ENCODE measurements around the gene RPS19. TPM values are rescaled to one million over a fixed set of nuclear protein-coding genes. Genes with fewer than 3 reads are reported as not detected.

RPS19 gene
- total RNA-seq, 4 donors from 2014 or later: 363 to 861 (median 619) TPM

DNA sequence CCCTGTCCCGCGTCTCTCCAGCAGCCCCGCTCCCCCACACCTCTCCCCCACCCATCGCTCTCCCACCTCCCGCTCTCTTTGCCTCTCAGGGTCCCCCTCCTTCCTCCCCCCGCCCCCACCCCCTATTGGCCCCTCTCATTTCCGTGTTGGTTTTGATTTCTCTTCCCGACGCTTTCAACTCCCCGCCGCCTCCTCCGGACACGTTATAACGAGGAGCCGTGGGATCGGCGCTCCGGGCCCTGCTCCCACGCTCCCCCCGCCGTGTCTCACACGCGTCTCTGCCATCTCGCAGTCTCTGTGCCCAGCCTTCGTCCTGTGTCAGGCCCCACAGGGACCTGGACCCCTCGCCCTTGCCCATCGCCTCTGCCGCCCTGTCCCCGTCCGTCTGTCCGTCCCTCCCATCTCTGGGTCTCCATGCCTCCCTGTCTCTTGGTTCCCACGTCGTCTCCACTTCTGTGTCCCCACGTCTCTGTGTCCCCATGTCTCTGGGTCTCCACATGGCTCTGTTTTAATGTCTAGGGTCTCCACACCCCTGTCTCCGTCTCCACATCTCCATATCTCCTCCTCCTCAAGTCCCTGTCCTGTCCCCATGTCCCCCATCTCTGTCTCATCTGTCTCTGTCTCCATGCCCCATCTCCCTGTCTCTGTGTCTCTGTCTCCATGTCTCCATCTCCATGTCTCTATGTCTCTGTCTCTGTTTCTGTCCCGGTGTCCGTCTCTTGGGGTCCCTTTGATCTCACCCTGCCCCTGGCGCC lies 55.1 kb downstream of the RPS19 start:
- no peak overlapping the region for H3K27ac ChIP-seq
- no peak overlapping the region for H3K4me3 ChIP-seq
- no peak for DNase-seq
- H3K27me3 ChIP-seq: peaks cover 0 to 34% of the 10 kb centered on the region in 2 donors
- no peak for TF ChIP-seq POLR2A (IDR thresholded peaks at IDR 0.05)
- TF ChIP-seq, protein P1, sequence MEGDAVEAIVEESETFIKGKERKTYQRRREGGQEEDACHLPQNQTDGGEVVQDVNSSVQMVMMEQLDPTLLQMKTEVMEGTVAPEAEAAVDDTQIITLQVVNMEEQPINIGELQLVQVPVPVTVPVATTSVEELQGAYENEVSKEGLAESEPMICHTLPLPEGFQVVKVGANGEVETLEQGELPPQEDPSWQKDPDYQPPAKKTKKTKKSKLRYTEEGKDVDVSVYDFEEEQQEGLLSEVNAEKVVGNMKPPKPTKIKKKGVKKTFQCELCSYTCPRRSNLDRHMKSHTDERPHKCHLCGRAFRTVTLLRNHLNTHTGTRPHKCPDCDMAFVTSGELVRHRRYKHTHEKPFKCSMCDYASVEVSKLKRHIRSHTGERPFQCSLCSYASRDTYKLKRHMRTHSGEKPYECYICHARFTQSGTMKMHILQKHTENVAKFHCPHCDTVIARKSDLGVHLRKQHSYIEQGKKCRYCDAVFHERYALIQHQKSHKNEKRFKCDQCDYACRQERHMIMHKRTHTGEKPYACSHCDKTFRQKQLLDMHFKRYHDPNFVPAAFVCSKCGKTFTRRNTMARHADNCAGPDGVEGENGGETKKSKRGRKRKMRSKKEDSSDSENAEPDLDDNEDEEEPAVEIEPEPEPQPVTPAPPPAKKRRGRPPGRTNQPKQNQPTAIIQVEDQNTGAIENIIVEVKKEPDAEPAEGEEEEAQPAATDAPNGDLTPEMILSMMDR (IDR thresholded peaks at IDR 0.05): no peak
- H3K4me1 ChIP-seq: peaks cover 0 to 35% (median 18%) of the 10 kb centered on the region in 4 donors
- H3K36me3 ChIP-seq: no peaks in the 10 kb centered on the region
- H3K9me3 ChIP-seq: no peaks in the 10 kb centered on the region

- H3K27me3 ChIP-seq: peaks cover 0 to 34% of the 10 kb centered on the region in 2 donors
- no peak for TF ChIP-seq POLR2A (IDR thresholded peaks at IDR 0.05)
- TF ChIP-seq, protein P1 (IDR thresholded peaks at IDR 0.05): no peak
- no peak for DNase-seq
- no peak overlapping the region for H3K27ac ChIP-seq
- no peaks in the 10 kb centered on the region for H3K9me3 ChIP-seq
- H3K4me3 ChIP-seq: no peak overlapping the region
- H3K36me3 ChIP-seq: no peaks in the 10 kb centered on the region
- H3K4me1 ChIP-seq: peaks cover 0 to 35% (median 18%) of the 10 kb centered on the region in 4 donors
These were observed 55.8 kb downstream of the RPS19 start for GRCh38 chr19:41915776-41916414.

GRCh38 chr19:41917676-41918075 lies 57.6 kb downstream of the RPS19 start:
- no peaks in the 10 kb centered on the region for H3K9me3 ChIP-seq
- no peak for DNase-seq
- no peak for TF ChIP-seq POLR2A (IDR thresholded peaks at IDR 0.05)
- TF ChIP-seq, protein P1 (IDR thresholded peaks at IDR 0.05): no peak
- H3K4me1 ChIP-seq: peaks cover 0 to 24% (median 13%) of the 10 kb centered on the region in 4 donors
- H3K27me3 ChIP-seq: peaks cover 0 to 43% of the 10 kb centered on the region in 2 donors
- no peak overlapping the region for H3K4me3 ChIP-seq
- no peaks in the 10 kb centered on the region for H3K36me3 ChIP-seq
- H3K27ac ChIP-seq: no peak overlapping the region

GRCh38 chr19:41918095-41918494 lies 58.0 kb downstream of the RPS19 start:
- DNase-seq: no peak
- TF ChIP-seq, protein P1 (IDR thresholded peaks at IDR 0.05): no peak
- no peak for TF ChIP-seq POLR2A (IDR thresholded peaks at IDR 0.05)
- Histone ChIP-seq H3K9me3 (no peaks in the 10 kb centered on the region), H3K27ac (no peak overlapping the region), H3K27me3 (peaks cover 0 to 41% of the 10 kb centered on the region in 2 donors), H3K4me1 (peaks cover 0 to 19% (median 9%) of the 10 kb centered on the region in 4 donors), H3K4me3 (no peak overlapping the region), H3K36me3 (no peaks in the 10 kb centered on the region)

DNA sequence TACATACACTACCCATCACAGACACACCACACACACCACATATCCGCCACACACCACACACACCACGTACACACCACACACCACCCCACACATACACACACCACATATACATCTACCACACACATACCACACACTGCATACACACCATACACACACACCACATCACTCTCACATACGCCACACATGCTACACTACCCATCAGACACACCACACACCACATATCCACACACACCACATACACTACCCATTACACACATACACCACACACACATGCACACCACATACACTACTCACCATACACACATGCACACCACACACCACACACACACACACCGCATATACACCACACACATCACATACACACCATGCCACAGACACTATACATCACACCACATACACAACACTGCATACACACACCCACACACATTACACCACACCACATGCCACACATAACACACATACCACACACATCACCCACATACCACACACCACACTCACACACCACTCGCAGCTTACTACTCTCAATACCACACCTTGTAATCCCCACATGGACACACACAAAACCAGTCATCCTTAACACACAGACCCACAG lies 58.7 kb downstream of the RPS19 start:
- Histone ChIP-seq H3K9me3 (no peaks in the 10 kb centered on the region), H3K36me3 (no peaks in the 10 kb centered on the region), H3K4me1 (peaks cover 0 to 13% (median 6%) of the 10 kb centered on the region in 4 donors), H3K27ac (no peak overlapping the region), H3K27me3 (peaks cover 0 to 35% of the 10 kb centered on the region in 2 donors), H3K4me3 (no peak overlapping the region)
- TF ChIP-seq, protein P1 (IDR thresholded peaks at IDR 0.05): no peak
- no peak for TF ChIP-seq POLR2A (IDR thresholded peaks at IDR 0.05)
- DNase-seq: no peak
